Smooth muscle cell (in vitro differentiated cells): ENCODE measurements around the gene SRRM3. TPM values are rescaled to one million over a fixed set of nuclear protein-coding genes. Genes with fewer than 3 reads are reported as not detected.

Experiments used
- DNase-seq: peaks from one replicate; lab custom pipeline; 2025; ENCODE audit not compliant: unreplicated experiment; lab: John Stamatoyannopoulos, UW
- H2AFZ ChIP-seq: fragments of 200-600 bp; sonication (generic); 2 replicates; pipeline ENCODE4 v1.6.0; 2016; ENCODE audit warnings: antibody characterized with exemption, low read depth, mild to moderate bottlenecking
- H3F3A ChIP-seq: fragments of 200-600 bp; sonication (generic); 2 replicates; pipeline ENCODE4 v1.6.0; 2017; ENCODE audit warnings: antibody characterized with exemption, low read depth
- H3K27ac ChIP-seq: fragments of 200-600 bp; sonication (generic); 2 replicates; pipeline ENCODE4 v1.5.1; 2016; ENCODE audit warnings: low read depth, mild to moderate bottlenecking
- H3K27me3 ChIP-seq: fragments of 200-600 bp; sonication (generic); 2 replicates; pipeline ENCODE4 v1.6.1; 2016; ENCODE audit warnings: low read depth, mild to moderate bottlenecking
- H3K36me3 ChIP-seq: fragments of 200-600 bp; sonication (generic); 2 replicates; pipeline ENCODE4 v1.5.1; 2016; ENCODE audit warnings: low read depth
- H3K4me1 ChIP-seq: fragments of 200-600 bp; sonication (generic); 2 replicates; pipeline ENCODE4 v1.5.1; 2016; ENCODE audit warnings: low read depth
- H3K4me2 ChIP-seq: fragments of 200-600 bp; sonication (generic); 2 replicates; pipeline ENCODE4 v1.6.0; 2016; ENCODE audit warnings: mild to moderate bottlenecking
- H3K4me3 ChIP-seq: fragments of 200-600 bp; sonication (generic); 2 replicates; pipeline ENCODE4 v1.5.1; 2016; ENCODE audit warnings: mild to moderate bottlenecking
- H3K79me2 ChIP-seq: fragments of 200-600 bp; sonication (generic); 2 replicates; pipeline ENCODE4 v1.6.0; 2016; ENCODE audit warnings: low read depth, mild to moderate bottlenecking
- H3K9ac ChIP-seq: fragments of 200-600 bp; sonication (generic); 2 replicates; pipeline ENCODE4 v1.6.0; 2016; ENCODE audit warnings: low read depth
- H3K9me3 ChIP-seq: fragments of 200-600 bp; sonication (generic); replicated peaks from 2 replicates; pipeline ENCODE4 v1.5.1; 2016; ENCODE audit warnings: low read depth
- H4K20me1 ChIP-seq: fragments of 200-600 bp; sonication (generic); 2 replicates; pipeline ENCODE4 v1.6.0; 2016; ENCODE audit warnings: low read depth
- WGBS: methylation state at CpG from one replicate; pipeline ENCODE4 v1.1.7; 2016; ENCODE audit warnings: low lambda C conversion rate; 5-methylcytosine and 5-hydroxymethylcytosine counted together
- polyA plus RNA-seq: library from polyadenylated mRNA; unstranded; fragments of >200 nt; fragmentation: Nextera tagmentation; extraction: Ambion mirVana; gene quantifications from 2 replicates; pipeline ENCODE4 v1.2.1, GENCODE V29; 2016
- total RNA-seq: library from RNA; depleted of rRNA; stranded (reverse); fragments of >200 nt; gene quantifications from 2 replicates; pipeline ENCODE4 v1.2.3, GENCODE V29; 2014
- TF ChIP-seq, protein P1 (sequence below): fragments of 200-600 bp; sonication (generic); IDR thresholded peaks from 2 replicates; pipeline ENCODE4 v1.5.1; 2017; ENCODE audit warnings: borderline replicate concordance, mild to moderate bottlenecking, antibody characterized with exemption; ENCODE audit not compliant: insufficient read depth, poor library complexity, severe bottlenecking

SRRM3 gene
- total and polyA plus RNA-seq, 2 experiments from 2014 or later, result 3.6 to 10.9 TPM

DNA sequence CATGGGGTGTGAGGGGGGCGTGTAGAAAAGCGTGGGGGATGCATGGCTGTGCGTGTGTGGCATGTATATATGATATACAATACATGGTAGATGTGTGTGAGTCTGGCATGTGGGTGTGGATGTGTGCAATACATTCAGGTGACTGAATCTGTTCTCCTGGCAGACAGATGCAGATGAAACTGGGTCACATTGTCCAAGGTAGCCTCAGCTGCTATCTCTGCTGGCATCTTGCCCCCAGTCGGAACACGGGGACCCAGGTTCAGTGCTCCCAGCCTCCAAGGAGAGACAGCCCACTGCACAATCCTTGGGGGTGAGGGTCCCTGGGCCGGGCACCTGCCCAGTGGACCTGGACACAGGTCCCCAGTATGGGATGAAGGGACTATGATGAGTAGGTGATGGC, 12.4 kb upstream of the SRRM3 start:
- Histone ChIP-seq H3K27me3 (no peaks in the 10 kb centered on the region), H3F3A (no peaks in the 10 kb centered on the region), H3K4me1 (peaks cover 8% of the 10 kb centered on the region), H4K20me1 (no peaks in the 10 kb centered on the region), H3K79me2 (no peaks in the 10 kb centered on the region), H2AFZ (no peak overlapping the region), H3K9ac (no peak overlapping the region), H3K36me3 (no peaks in the 10 kb centered on the region), H3K9me3 (no peaks in the 10 kb centered on the region), H3K4me2 (no peak overlapping the region), H3K27ac (no peak overlapping the region), H3K4me3 (no peak overlapping the region)
- no peak for DNase-seq
- TF ChIP-seq, protein P1, sequence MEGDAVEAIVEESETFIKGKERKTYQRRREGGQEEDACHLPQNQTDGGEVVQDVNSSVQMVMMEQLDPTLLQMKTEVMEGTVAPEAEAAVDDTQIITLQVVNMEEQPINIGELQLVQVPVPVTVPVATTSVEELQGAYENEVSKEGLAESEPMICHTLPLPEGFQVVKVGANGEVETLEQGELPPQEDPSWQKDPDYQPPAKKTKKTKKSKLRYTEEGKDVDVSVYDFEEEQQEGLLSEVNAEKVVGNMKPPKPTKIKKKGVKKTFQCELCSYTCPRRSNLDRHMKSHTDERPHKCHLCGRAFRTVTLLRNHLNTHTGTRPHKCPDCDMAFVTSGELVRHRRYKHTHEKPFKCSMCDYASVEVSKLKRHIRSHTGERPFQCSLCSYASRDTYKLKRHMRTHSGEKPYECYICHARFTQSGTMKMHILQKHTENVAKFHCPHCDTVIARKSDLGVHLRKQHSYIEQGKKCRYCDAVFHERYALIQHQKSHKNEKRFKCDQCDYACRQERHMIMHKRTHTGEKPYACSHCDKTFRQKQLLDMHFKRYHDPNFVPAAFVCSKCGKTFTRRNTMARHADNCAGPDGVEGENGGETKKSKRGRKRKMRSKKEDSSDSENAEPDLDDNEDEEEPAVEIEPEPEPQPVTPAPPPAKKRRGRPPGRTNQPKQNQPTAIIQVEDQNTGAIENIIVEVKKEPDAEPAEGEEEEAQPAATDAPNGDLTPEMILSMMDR, result no peak
- WGBS, result 86% methylated on average over 6 of the region's 6 CpGs

DNA sequence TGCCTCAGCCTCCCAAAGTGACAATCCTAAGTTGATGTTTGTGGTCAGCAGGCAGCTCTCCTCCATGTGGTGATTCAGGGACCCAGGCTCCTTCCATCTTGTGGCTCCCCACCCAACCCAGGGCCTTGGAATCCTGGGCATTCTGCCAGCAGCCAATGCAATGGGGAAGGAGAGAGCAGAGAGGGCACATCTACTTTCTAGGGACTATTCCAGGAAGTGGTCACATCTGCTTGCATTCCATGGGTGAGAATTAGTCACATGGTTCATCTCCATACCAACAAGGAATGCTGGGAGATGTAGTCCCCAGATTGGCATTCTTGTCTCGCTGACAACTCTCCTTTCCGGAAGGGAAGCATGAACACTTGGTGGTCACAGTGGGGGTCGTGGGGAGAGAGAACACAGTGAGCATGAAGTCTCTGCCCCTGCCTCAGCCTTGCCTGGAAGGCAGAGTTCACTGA, 9.9 kb upstream of the SRRM3 start:
- no peak for DNase-seq
- TF ChIP-seq, protein P1, result no peak
- 40% methylated on average over 3 of the region's 3 CpGs for WGBS
- no peaks in the 10 kb centered on the region for H3K79me2 ChIP-seq
- no peaks in the 10 kb centered on the region for H3K36me3 ChIP-seq
- H3F3A ChIP-seq, result no peaks in the 10 kb centered on the region
- no peaks in the 10 kb centered on the region for H3K27me3 ChIP-seq
- H3K9me3 ChIP-seq, result no peaks in the 10 kb centered on the region
- no peak overlapping the region for H3K9ac ChIP-seq
- H3K4me1 ChIP-seq, result no peaks in the 10 kb centered on the region
- H3K4me3 ChIP-seq, result no peak overlapping the region
- H4K20me1 ChIP-seq, result no peaks in the 10 kb centered on the region
- no peak overlapping the region for H3K4me2 ChIP-seq
- H3K27ac ChIP-seq, result no peak overlapping the region
- no peak overlapping the region for H2AFZ ChIP-seq

GRCh38 chr7:76193466-76193865, 8.2 kb upstream of the SRRM3 start:
- H3F3A ChIP-seq, result no peaks in the 10 kb centered on the region
- no peak overlapping the region for H3K4me3 ChIP-seq
- H3K4me1 ChIP-seq, result no peaks in the 10 kb centered on the region
- H3K27ac ChIP-seq, result no peak overlapping the region
- no peak for DNase-seq
- H3K9ac ChIP-seq, result no peak overlapping the region
- TF ChIP-seq, protein P1, result no peak
- H3K36me3 ChIP-seq, result no peaks in the 10 kb centered on the region
- no peak overlapping the region for H2AFZ ChIP-seq
- H4K20me1 ChIP-seq, result no peaks in the 10 kb centered on the region
- no peaks in the 10 kb centered on the region for H3K79me2 ChIP-seq
- no peak overlapping the region for H3K4me2 ChIP-seq
- 85% methylated on average over 4 of the region's 4 CpGs for WGBS
- H3K9me3 ChIP-seq, result no peaks in the 10 kb centered on the region
- H3K27me3 ChIP-seq, result no peaks in the 10 kb centered on the region

- Histone ChIP-seq H3K4me1 (no peaks in the 10 kb centered on the region), H3K36me3 (no peaks in the 10 kb centered on the region), H3F3A (no peaks in the 10 kb centered on the region), H3K9ac (no peak overlapping the region), H4K20me1 (no peaks in the 10 kb centered on the region), H3K9me3 (no peaks in the 10 kb centered on the region), H3K4me2 (no peak overlapping the region), H3K79me2 (no peaks in the 10 kb centered on the region), H3K27me3 (no peaks in the 10 kb centered on the region), H3K27ac (no peak overlapping the region), H3K4me3 (no peak overlapping the region), H2AFZ (no peak overlapping the region)
- TF ChIP-seq, protein P1, result no peak
- WGBS, result 52% methylated on average over 5 of the region's 5 CpGs
- no peak for DNase-seq
These were observed 7.8 kb upstream of the SRRM3 start for GRCh38 chr7:76193883-76194282.
